NOMO-1 treated with dmso at 0.1 percent for 144 hours (cell line): ENCODE data around the gene ABHD17C.
"Not testable (repeated sequence)": the region's sequence is repeated elsewhere in the genome, so short reads cannot be mapped to it uniquely, and the experiment has no call there.

Experiments used
- DNase-seq: peaks from one replicate; lab custom pipeline; 2025; ENCODE audit not compliant: unreplicated experiment; lab: John Stamatoyannopoulos, UW

The ABHD17C gene

GRCh38 chr15:80695099-80695910, at the start of gene ABHD17C:
TSS of gene ABHD17C (plus strand) at chr15:80695310. CDS start at chr15:80695430, 120 bp downstream.
- peak; percentile 21 for DNase-seq

- DNase-seq: no peak
Measured at GRCh38 chr15:80645494-80646065, 49.5 kb upstream of the ABHD17C start.

- not testable (repeated sequence) for DNase-seq
Measured at GRCh38 chr15:80647424-80647823, 47.7 kb upstream of the ABHD17C start.

GRCh38 chr15:80654299-80654698, 40.8 kb upstream of the ABHD17C start:
- DNase-seq: no peak

- no peak for DNase-seq
Measured at GRCh38 chr15:80659375-80659774, 35.7 kb upstream of the ABHD17C start.

GRCh38 chr15:80660119-80660518, 35.0 kb upstream of the ABHD17C start:
- DNase-seq: no peak

GRCh38 chr15:80662129-80662528, 33.0 kb upstream of the ABHD17C start:
- DNase-seq: peak; percentile 69

GRCh38 chr15:80662757-80663553, 32.2 kb upstream of the ABHD17C start:
- DNase-seq: no peak

GRCh38 chr15:80665151-80665550, 30.0 kb upstream of the ABHD17C start:
- no peak for DNase-seq

GRCh38 chr15:80667936-80668335, 27.2 kb upstream of the ABHD17C start:
- no peak for DNase-seq

- no peak for DNase-seq
Measured at GRCh38 chr15:80668546-80669236, 26.4 kb upstream of the ABHD17C start.

GRCh38 chr15:80669663-80670273, 25.3 kb upstream of the ABHD17C start:
- no peak for DNase-seq

GRCh38 chr15:80673561-80674244, 21.4 kb upstream of the ABHD17C start:
- DNase-seq: no peak

GRCh38 chr15:80674245-80674614, 20.9 kb upstream of the ABHD17C start:
- DNase-seq: no peak

GRCh38 chr15:80677041-80677440, 18.1 kb upstream of the ABHD17C start:
- no peak for DNase-seq

GRCh38 chr15:80679167-80679803, 15.8 kb upstream of the ABHD17C start:
- DNase-seq: no peak

- no peak for DNase-seq
Measured at GRCh38 chr15:80679804-80680175, 15.3 kb upstream of the ABHD17C start.

- no peak for DNase-seq
Measured at GRCh38 chr15:80682201-80682600, 12.9 kb upstream of the ABHD17C start.

GRCh38 chr15:80684697-80685096, 10.4 kb upstream of the ABHD17C start:
- no peak for DNase-seq

- DNase-seq: no peak
Measured at GRCh38 chr15:80685628-80686027, 9.5 kb upstream of the ABHD17C start.
